GM19455 (cell line): ENCODE data around the gene SLC39A1.

Source experiments
- ATAC-seq: cut with Tn5 transposase; IDR thresholded peaks from one replicate; pipeline ENCODE4 v1.9.1; 2021; ENCODE audit not compliant: unreplicated experiment

Gene SLC39A1

GRCh38 chr1:153977250-153978240, 14.2 kb upstream of the SLC39A1 start, which contains the start of gene JTB:
TSS of gene JTB (minus strand) at chr1:153977674. CDS start at chr1:153977252, 422 bp downstream.
- peak; percentile 80 for ATAC-seq

GRCh38 chr1:153976819-153977249, 13.5 kb upstream of the SLC39A1 start:
- ATAC-seq: no peak

GRCh38 chr1:153973525-153973924, 10.2 kb upstream of the SLC39A1 start:
- ATAC-seq: no peak

- no peak for ATAC-seq
Observed at GRCh38 chr1:153973071-153973470, 9.7 kb upstream of the SLC39A1 start.

GRCh38 chr1:153970346-153970745, 7.0 kb upstream of the SLC39A1 start:
- ATAC-seq: no peak

- no peak for ATAC-seq
Observed at GRCh38 chr1:153968972-153969371, 5.6 kb upstream of the SLC39A1 start.

- no peak for ATAC-seq
Observed at GRCh38 chr1:153968408-153968807, 5.1 kb upstream of the SLC39A1 start.

GRCh38 chr1:153968000-153968363, 4.6 kb upstream of the SLC39A1 start:
- no peak for ATAC-seq

- peak; percentile 73 for ATAC-seq
Observed at GRCh38 chr1:153967107-153967999, 4.0 kb upstream of the SLC39A1 start, which contains the start of gene CREB3L4. TSS of gene CREB3L4 (plus strand) at chr1:153967902. CDS start at chr1:153968526, 624 bp downstream.

- ATAC-seq: no peak
Observed at GRCh38 chr1:153963850-153964331, 554 bp upstream of the SLC39A1 start.

- ATAC-seq: no peak
Observed at GRCh38 chr1:153962088-153963029, 978 bp downstream of the SLC39A1 start.

GRCh38 chr1:153961421-153961820, 1.9 kb downstream of the SLC39A1 start:
- no peak for ATAC-seq

GRCh38 chr1:153960206-153960605, 3.1 kb downstream of the SLC39A1 start:
- no peak for ATAC-seq

- ATAC-seq: no peak
Observed at GRCh38 chr1:153959454-153959853, 3.9 kb downstream of the SLC39A1 start.

- no peak for ATAC-seq
Observed at GRCh38 chr1:153958961-153959260, 4.4 kb downstream of the SLC39A1 start.

- ATAC-seq: peak; percentile 69
Observed at GRCh38 chr1:153958111-153958960, 5.0 kb downstream of the SLC39A1 start, which contains the start of gene CRTC2. TSS of gene CRTC2 (minus strand) at chr1:153958612. CDS start at chr1:153958497, 115 bp downstream.

GRCh38 chr1:153957744-153958110, 5.6 kb downstream of the SLC39A1 start:
- peak; percentile 7 for ATAC-seq

GRCh38 chr1:153956997-153957715, 6.2 kb downstream of the SLC39A1 start:
- no peak for ATAC-seq

- no peak for ATAC-seq
Observed at GRCh38 chr1:153954826-153955225, 8.5 kb downstream of the SLC39A1 start.
